Right lobe of liver (tissue), 4 donors: Measurements from ENCODE around the gene RACK1.

ENCODE experiments used
- POLR2A ChIP-seq: fragments of 450-650 bp; IDR thresholded peaks from one replicate; pipeline ENCODE4 v1.6.1; 2017; ENCODE audit warnings: antibody characterized with exemption, mild to moderate bottlenecking
- TF ChIP-seq, protein P1 (sequence below), 4 donors: fragments of 200-600 bp in 3 of 4; fragments of 450-650 bp in 1 of 4; IDR thresholded peaks; one replicate each; pipeline versions ENCODE4 v1.5.1 to v1.8.0; 2016 to 2022; ENCODE audit warnings: antibody characterized with exemption in 4 of 4, mild to moderate bottlenecking in 2 of 4
- donor health status: DM: no; HTN: no; CAD: no.
- donor health status: DM: no; HTN: no; CAD: no.
- donor health status: DM: no; HTN: yes; CAD: no.

- TF ChIP-seq POLR2A: no peak
- TF ChIP-seq, protein P1, sequence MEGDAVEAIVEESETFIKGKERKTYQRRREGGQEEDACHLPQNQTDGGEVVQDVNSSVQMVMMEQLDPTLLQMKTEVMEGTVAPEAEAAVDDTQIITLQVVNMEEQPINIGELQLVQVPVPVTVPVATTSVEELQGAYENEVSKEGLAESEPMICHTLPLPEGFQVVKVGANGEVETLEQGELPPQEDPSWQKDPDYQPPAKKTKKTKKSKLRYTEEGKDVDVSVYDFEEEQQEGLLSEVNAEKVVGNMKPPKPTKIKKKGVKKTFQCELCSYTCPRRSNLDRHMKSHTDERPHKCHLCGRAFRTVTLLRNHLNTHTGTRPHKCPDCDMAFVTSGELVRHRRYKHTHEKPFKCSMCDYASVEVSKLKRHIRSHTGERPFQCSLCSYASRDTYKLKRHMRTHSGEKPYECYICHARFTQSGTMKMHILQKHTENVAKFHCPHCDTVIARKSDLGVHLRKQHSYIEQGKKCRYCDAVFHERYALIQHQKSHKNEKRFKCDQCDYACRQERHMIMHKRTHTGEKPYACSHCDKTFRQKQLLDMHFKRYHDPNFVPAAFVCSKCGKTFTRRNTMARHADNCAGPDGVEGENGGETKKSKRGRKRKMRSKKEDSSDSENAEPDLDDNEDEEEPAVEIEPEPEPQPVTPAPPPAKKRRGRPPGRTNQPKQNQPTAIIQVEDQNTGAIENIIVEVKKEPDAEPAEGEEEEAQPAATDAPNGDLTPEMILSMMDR (IDR thresholded peaks at IDR 0.05): no peak
Measured at GRCh38 chr5:181195249-181195761, 48.4 kb downstream of the RACK1 start.
